ENCODE measurements around the gene GRIP2. TPM values are rescaled to one million over a fixed set of nuclear protein-coding genes. Genes with fewer than 3 reads are reported as not detected.

The GRIP2 gene
- total RNA-seq, 1 experiment from 2014 or later, result not detected

- H3K27ac Mint-ChIP-seq (ENCODE audit: unreplicated experiment), result no peak overlapping the region
- intact Hi-C loops (cut with micrococcal nuclease; ENCODE audit: unreplicated experiment), result no loop called here
- H3K9me3 Mint-ChIP-seq (ENCODE audit: low read depth, unreplicated experiment), result no peaks in the 10 kb centered on the region
- BruUV-seq (replicated peaks), result no TSS peak
- TF ChIP-seq CTCF (IDR thresholded peaks at IDR 0.05; ENCODE audit: unreplicated experiment), result no peak
- peaks cover 14% of the 10 kb centered on the region for H3K4me1 Mint-ChIP-seq (ENCODE audit: low read depth, unreplicated experiment)
- H3K36me3 Mint-ChIP-seq (ENCODE audit: insufficient read depth, unreplicated experiment), result no peaks in the 10 kb centered on the region
- peaks cover 43% of the 10 kb centered on the region for H3K27me3 Mint-ChIP-seq (ENCODE audit: unreplicated experiment)
- CTCF ChIA-PET, result interaction anchor here (1.3 to 1.9 kb wide), 2 partner anchors 21 to 31 kb away, joined by 3 to 4 read pairs; no protein-coding TSS in a partner anchor
- no peak overlapping the region for H3K4me3 Mint-ChIP-seq (ENCODE audit: low read depth, unreplicated experiment)
- no peak for DNase-seq
These were observed 4.4 kb upstream of the GRIP2 start for GRCh38 chr3:14544282-14545250.

- no peaks in the 10 kb centered on the region for H3K36me3 Mint-ChIP-seq (ENCODE audit: insufficient read depth, unreplicated experiment)
- BruUV-seq (replicated peaks), result no TSS peak
- intact Hi-C loops (cut with micrococcal nuclease; ENCODE audit: unreplicated experiment), result no loop called here
- no peaks in the 10 kb centered on the region for H3K9me3 Mint-ChIP-seq (ENCODE audit: low read depth, unreplicated experiment)
- peaks cover 32% of the 10 kb centered on the region for H3K27me3 Mint-ChIP-seq (ENCODE audit: unreplicated experiment)
- no peak overlapping the region for H3K27ac Mint-ChIP-seq (ENCODE audit: unreplicated experiment)
- DNase-seq, result no peak
- peaks cover 11% of the 10 kb centered on the region for H3K4me1 Mint-ChIP-seq (ENCODE audit: low read depth, unreplicated experiment)
- no peak for TF ChIP-seq CTCF (IDR thresholded peaks at IDR 0.05; ENCODE audit: unreplicated experiment)
- H3K4me3 Mint-ChIP-seq (ENCODE audit: low read depth, unreplicated experiment), result no peak overlapping the region
- CTCF ChIA-PET, result interaction anchor here (1.9 kb wide), 1 partner anchor 20 kb away, joined by 4 read pairs; no protein-coding TSS in a partner anchor
These were observed 3.3 kb upstream of the GRIP2 start for GRCh38 chr3:14543446-14543845.

GRCh38 chr3:14542656-14543055 lies 2.5 kb upstream of the GRIP2 start:
- TF ChIP-seq CTCF (IDR thresholded peaks at IDR 0.05; ENCODE audit: unreplicated experiment), result no peak
- no peaks in the 10 kb centered on the region for H3K36me3 Mint-ChIP-seq (ENCODE audit: insufficient read depth, unreplicated experiment)
- intact Hi-C loops (cut with micrococcal nuclease; ENCODE audit: unreplicated experiment), result no loop called here

GRCh38 chr3:14541646-14542045 lies 1.5 kb upstream of the GRIP2 start:
- Mint-ChIP-seq H3K4me1 (ENCODE audit: low read depth, unreplicated experiment) (no peaks in the 10 kb centered on the region), H3K27me3 (ENCODE audit: unreplicated experiment) (peaks cover 26% of the 10 kb centered on the region), H3K4me3 (ENCODE audit: low read depth, unreplicated experiment) (no peak overlapping the region), H3K9me3 (ENCODE audit: low read depth, unreplicated experiment) (no peaks in the 10 kb centered on the region), H3K36me3 (ENCODE audit: insufficient read depth, unreplicated experiment) (no peaks in the 10 kb centered on the region), H3K27ac (ENCODE audit: unreplicated experiment) (no peak overlapping the region)
- CTCF ChIA-PET, result no interaction called here
- BruUV-seq (replicated peaks), result no TSS peak
- DNase-seq, result no peak
- no peak for TF ChIP-seq CTCF (IDR thresholded peaks at IDR 0.05; ENCODE audit: unreplicated experiment)
- intact Hi-C loops (cut with micrococcal nuclease; ENCODE audit: unreplicated experiment), result no loop called here

More at GRCh38 chr3:14542656-14543055, 2.5 kb upstream of the GRIP2 start:
- Mint-ChIP-seq H3K4me3 (ENCODE audit: low read depth, unreplicated experiment) (no peak overlapping the region), H3K9me3 (ENCODE audit: low read depth, unreplicated experiment) (no peaks in the 10 kb centered on the region), H3K4me1 (ENCODE audit: low read depth, unreplicated experiment) (peaks cover 3% of the 10 kb centered on the region), H3K27ac (ENCODE audit: unreplicated experiment) (peak overlapping the region; percentile 24), H3K27me3 (ENCODE audit: unreplicated experiment) (peaks cover 30% of the 10 kb centered on the region)
- BruUV-seq (replicated peaks), result no TSS peak
- no peak for DNase-seq
- CTCF ChIA-PET, result no interaction called here

Data from Calu3 (cell line).